ENCODE measurements around the gene ICA1. TPM values are rescaled to one million over a fixed set of nuclear protein-coding genes. Genes with fewer than 3 reads are reported as not detected.

Gene ICA1
- total RNA-seq, 4 donors from 2014 or later: 9.7 to 61.8 (median 31.6) TPM

- no peak for TF ChIP-seq CTCF (IDR thresholded peaks at IDR 0.05)
- no peak for ATAC-seq (ENCODE audit: low FRiP score)
- DNase-seq (ENCODE audit: low spot score): no peak
Observed at GRCh38 chr7:8144856-8145255, 117.1 kb downstream of the ICA1 start.

- TF ChIP-seq CTCF (IDR thresholded peaks at IDR 0.05): no peak
- DNase-seq (ENCODE audit: low spot score) (no peak), ATAC-seq (ENCODE audit: low FRiP score) (no peak)
Observed at GRCh38 chr7:8143151-8143874, 118.7 kb downstream of the ICA1 start.

GRCh38 chr7:8142477-8142876 lies 119.5 kb downstream of the ICA1 start:
- no peak for DNase-seq (ENCODE audit: low spot score)
- no peak for TF ChIP-seq CTCF (IDR thresholded peaks at IDR 0.05)
- ATAC-seq (ENCODE audit: low FRiP score): no peak

GRCh38 chr7:8141070-8141469 lies 120.9 kb downstream of the ICA1 start:
- ATAC-seq (ENCODE audit: low FRiP score) (no peak), DNase-seq (ENCODE audit: low spot score) (no peak)
- TF ChIP-seq CTCF (IDR thresholded peaks at IDR 0.05): no peak

DNA sequence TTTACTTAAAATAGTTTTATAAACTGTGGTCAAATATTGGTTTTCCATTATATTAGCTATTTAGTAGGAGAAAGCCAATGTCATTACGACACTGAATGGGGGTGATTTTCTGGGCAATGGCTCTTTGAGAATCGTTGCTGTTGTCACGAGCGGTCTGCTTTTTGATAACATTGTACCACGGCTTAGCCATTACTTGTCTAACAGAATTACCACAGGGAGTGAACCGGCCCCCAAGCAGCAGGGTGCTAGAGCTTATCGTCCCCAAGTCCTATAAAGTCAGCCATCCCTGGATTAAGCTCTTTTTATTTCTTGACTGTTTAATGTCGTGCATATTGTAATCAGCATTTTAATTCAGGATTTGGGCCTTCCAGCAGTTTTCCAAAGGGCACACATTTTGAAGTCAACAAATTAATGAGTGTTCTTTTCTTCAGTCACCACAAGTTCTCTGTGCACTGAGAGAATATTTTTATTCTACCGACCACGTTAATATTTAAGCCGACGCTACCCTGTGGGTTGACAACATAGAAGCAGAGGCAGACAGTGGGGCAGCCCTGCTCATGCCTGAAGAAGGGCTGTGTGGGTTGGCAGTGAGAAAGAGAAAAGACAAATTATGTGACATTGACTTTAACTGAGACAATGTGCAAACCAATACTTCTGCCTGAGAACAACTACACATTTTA lies 125.8 kb downstream of the ICA1 start:
- TF ChIP-seq CTCF (IDR thresholded peaks at IDR 0.05): no peak
- ATAC-seq (ENCODE audit: low FRiP score) (no peak), DNase-seq (ENCODE audit: low spot score) (no peak)

DNA sequence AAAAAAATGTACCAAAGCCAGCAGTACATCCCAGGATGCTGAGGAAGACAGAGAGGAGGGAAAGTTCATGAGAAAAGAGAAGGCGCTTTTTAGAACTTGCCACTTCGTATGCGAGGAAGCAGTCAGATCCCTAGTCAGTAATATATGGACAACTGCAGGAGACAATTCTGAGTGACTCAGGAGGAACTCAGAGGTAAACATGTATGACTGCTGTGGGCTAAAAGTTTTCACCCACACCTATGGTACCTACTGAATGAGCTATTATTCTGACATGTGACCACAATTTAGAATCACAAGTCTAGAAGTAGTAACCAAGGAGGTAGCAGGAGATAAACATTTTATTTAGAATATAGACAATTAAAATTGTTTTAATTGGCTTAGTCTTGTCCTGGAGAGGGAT lies 126.5 kb downstream of the ICA1 start:
- TF ChIP-seq CTCF (IDR thresholded peaks at IDR 0.05): no peak
- ATAC-seq (ENCODE audit: low FRiP score) (no peak), DNase-seq (ENCODE audit: low spot score) (no peak)

Measured in omental fat pad (tissue), 4 donors.